KG1 (cell line): Measurements from ENCODE around the gene IFT80.

Experiments used
- DNase-seq: peaks from one replicate; lab custom pipeline; 2025; lab: John Stamatoyannopoulos, UW

The IFT80 gene

DNA sequence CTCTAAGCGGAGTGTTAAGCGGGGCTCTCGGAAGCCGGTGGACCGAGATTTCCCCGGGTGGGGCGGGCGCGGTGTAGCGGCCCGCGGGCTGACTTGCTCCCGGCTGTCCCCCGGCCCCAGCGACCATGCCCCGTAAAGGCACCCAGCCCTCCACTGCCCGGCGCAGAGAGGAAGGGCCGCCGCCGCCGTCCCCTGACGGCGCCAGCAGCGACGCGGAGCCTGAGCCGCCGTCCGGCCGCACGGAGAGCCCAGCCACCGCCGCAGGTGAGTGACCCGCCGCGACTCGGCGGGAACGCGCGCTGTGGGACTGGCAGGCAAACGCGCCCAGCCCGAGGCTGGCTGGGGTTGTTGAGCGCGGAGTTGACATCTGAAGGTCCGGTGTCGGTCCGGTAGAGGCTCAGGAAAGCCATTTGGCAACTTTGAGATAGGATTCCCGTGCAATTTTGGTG, 1.7 kb upstream of the IFT80 start:
- no peak for DNase-seq

DNA sequence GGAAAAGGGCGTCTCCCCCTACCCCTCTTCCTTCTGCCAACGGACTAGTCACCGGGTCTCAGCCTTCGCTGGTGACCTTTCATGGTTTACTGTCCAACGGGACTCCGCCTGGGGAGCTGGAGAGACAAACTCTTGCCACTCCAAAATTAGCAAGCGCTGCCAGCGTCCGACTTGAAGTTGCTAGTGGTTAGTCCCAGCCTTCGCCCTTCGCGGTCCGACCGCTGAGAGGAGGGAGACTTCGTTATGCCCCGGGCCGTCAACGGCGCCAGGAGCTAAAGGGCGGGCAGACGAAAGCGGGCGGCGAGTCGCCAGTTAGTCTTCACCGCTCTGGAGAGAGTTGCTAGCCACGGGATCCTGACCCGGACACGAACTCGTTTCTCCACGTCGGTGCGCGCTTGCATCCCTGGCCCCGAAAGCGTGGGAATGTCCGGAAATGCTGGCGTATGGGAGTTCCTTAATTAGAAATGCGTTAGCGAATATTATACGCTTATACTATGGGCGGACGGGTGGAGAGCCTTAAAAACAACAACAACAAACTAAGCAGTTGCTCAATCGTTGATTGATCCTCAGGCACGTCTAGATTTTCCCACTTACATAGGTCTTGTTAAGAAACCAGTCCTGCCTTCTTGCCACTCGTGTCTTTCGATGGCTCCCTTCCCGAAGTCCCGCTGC, 1.1 kb upstream of the IFT80 start:
- no peak for DNase-seq

DNA sequence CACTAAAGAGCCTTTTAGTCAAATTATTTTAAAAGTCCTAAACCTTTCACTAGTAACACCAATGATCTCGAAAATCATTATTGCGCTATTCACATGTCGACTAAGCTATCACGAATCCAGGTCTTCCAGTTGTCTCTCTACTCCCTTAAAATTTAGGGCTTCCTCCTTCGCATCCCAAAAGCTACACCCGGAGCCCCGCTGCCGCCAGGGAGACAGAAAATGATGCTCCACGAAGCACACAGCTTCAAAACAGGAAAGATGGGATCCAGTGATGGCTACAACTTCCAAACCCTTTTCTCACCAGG, 253 bp downstream of the IFT80 start:
- no peak for DNase-seq

DNA sequence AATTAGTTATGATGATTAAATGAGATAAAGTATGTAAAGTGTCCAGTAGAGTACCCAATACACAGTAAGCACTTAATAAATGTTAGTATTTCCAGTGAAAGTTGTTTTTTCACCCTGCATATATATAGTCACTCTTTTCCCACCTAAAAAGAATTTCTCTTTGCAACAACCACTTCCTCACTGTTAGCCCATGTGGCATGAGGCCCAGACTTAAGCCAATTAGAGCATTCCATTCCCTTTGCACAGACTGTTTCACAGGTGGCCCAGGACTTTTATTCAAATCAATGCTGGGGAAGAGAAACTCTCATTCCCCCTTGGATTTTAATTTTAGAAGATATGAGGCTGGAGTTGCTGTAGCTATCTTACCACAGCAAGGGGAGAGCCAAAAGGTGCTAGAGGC, 3.7 kb downstream of the IFT80 start:
- DNase-seq = no peak

DNA sequence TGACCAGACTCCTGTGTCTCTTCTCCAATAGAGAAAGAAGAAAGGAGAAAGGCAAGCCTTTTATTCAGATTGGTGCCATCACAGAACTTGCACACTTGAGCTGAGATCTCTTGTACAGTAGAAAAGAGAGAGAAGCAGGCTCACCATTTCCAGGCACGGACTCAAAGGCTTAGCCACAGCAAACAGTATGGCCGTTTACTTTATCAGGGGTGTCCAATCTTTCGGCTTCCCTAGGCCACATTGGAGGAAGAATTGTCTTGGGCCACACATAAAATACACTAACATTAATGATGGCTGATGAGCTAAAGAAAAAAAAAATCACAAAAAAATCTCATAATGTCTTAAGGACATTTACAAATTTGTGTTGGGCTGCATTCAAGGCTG, 5.0 kb downstream of the IFT80 start:
- DNase-seq = no peak

DNA sequence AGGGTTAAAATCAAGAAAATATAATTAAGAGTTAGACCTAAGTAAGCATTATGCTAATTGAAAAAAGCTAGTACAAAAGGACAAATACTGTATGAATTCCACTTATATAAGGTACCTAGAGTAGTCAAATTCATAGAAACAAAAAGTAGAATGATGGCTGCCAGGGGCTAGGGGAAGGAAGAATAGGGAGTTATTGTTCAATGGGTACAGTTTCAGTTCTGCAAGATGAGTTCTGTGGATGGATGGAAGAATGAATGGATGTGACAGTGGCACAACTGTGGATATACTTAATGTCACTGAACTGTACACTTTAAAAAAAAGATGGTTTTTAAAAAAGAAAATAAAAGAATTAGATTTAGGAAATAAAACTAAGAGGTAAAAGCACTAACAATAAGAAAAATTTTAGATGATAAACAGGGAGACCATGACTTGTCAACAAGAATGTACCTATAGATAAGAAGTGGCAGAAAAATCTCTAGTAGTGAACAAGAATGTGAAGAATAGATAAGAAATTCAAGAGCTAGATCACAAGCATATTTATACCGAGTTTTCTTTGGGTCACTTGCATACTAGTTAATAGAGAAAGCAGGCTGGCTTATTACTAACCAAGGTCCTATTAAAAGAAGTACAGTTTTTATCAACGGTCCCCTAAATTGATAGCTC, 5.5 kb downstream of the IFT80 start:
- DNase-seq = no peak

DNA sequence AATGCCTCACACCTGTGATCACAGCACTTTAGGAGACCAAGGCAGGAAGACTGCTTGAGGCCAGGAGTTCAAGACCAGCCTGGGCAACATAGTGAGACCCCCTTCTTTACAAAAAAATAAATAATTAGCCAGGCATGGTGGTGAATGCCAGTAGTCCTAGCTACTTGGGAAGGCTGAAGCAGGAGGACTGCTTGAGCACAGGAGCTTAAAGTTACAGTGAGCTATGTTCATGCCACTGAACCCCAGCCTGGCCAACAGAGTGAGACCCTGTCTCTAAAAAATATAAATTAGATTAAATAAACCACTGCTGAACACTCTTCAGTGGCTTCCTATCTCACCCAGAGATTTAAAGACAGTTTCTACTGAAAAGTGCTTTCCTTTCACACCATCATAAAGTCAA, 6.2 kb downstream of the IFT80 start:
- DNase-seq = no peak

DNA sequence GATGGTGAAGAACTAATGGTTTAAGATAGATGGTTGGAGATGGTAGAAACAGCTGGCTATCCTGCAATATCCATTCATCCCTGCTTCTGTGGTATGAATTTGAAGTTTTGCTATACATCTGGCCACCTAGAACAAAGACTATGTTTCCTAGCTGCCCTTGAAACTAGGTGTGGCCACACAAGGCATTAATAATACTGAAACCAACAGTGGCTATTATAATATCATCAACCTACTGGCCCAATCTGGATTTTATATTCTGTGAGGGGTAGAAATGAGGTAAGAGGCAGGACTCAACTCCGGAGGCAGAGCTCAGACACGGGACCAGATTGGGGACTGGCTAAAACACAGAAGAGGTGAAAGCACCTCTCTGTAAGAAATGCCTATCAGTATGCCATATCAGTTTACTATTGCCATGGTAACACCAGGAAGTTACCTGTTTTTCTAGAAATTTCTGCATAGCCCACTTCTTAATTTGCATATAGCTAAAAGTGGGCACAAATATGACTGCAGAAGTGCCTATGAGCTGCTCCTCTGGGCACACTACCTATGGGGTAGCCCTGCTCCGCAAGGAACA, 8.4 kb downstream of the IFT80 start:
- no peak for DNase-seq

DNA sequence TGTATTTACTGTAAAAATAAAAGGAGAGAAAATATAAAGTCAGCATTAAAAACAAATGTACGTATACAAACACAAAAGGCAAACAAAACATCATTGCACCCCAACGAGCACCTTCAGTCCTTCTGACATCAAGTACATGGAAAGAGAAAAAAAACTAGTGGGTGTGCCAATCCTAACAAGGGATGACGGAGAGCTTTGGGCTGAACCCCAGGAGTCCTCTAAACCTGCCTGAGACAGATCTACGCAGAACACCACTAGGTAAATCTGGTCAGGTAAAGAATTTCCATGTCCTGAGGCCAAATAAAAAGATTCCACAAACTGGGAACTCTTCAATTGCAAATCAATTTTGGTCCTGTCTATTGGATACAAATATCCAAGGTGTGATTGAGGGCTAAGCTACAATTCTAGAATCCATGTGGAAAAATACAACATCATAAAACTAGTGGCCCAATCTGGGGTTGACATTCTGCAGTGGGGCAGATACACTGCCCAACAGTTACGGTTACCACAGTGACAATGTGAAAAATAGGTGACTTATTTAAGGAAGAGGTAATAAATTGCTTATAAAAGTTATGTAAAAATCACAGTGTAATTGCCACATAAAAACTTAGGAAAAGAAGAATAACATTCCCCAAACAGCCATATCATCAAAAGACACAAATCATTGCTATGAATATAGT, 14.2 kb downstream of the IFT80 start:
- DNase-seq = no peak

DNA sequence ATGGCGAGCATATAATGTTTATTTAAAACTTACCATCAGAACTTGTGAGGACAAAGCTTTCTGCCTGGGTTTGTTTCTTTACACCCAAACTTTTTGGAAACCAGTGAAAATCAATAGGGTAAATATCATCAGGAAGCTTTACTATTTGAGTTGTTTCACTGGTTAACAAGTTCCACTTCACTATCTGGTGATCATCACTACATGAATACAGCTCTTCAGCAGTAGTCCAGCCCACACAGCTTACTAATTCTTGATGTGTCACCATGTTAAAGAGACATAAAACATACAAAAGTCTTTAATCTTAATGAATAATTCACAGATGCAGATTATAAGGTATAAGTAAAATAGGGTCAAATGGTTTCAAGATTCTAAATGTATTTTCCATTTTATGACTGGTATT, 17.6 kb downstream of the IFT80 start:
- no peak for DNase-seq

DNA sequence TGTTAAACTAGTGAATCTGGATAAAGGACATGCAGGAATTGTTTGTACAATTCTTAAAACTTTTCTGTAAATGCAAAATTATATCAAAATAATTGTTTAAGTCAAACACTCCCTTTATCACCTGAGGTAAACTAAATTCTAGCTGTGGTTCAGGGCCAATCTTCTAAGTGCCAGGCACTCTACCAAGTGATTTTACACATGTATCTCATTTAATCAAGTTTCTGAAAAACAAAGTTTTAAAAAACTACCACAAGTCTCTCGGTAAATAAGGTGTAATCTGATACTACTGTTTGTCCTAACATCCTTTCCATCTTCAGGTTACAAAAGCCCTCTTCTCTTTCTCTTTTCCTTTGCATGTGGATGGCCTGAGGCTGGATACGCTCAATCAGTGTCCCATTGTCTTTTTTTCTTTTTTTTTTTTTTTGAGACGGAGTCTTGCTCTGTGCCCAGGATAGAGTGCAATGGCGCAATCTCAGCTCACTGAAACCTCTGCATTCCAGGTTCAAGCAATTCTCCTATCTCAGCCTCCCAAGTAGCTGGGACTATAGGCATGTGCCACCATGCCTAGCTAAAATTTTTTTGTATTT, 19.3 kb downstream of the IFT80 start:
- DNase-seq = no peak

DNA sequence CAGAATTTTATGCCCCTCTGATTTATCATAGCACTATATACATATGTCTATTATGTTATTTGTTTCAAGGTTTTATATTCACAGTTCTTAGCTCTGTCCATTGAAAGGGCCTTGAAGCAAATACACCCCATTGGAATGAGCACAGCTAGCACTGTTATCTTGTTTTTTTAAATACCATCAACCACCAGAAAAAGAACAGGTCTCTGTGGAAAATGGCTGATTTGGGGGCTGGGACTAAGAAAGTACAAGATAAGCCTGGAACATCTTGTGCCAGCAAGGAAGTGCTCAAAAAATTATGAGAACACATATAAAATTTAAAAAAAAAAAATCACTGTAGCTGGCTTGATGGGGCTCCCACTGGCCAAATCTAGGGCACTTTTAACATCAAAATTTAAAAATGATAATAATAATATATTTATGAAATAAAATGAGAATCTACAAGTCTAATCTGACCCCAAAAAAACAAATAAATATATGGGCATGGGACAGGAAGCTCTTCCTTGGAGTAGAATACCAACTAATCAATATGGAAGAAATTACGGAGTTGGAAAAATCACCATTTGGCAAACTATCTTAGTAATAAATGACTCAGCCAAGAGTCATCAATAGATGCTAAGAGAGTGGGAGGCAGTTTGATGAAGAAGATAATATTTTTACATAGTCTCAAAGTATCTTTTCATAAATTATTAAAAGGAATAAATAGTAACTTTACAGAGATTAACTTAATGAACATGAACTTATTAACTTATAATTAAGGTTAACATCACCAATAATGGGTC, 20.5 kb downstream of the IFT80 start:
- DNase-seq = no peak

DNA sequence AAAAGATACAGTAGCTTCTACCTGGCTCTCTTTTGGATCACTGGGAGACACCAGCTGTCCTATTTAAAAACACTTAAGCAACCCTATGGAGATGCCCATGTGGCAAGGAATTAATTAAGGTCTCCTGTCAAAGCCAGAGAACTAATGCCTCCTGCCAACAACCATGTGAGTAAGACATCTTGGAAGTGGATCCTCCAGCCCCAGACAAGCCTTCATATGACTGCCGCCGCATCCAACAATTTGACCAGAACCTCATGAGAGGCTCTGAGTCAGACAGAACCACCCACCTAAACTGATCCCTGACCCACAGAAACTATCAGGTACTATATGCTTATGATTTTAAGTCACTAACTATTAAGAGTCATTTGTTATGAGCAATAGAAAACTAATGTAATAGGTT, 22.3 kb downstream of the IFT80 start:
- no peak for DNase-seq

DNA sequence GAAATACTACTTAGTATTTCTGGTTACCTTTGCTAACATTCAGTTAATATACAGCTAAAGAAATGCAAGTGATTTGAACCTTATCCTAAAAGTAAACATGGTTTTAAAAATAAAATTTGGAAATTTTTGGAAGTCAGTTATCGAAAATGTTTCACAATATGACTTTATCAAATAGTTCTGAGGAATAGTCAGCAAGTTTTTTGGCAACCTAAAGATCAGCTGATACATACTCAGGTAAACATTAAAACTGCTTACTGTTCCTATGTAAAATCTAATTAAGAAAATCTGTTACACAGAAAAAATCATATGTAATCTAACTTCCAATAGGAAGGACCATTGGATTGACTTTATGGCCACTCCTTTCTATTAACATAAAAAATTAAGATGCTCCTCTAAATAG, 24.1 kb downstream of the IFT80 start:
- DNase-seq = no peak

DNA sequence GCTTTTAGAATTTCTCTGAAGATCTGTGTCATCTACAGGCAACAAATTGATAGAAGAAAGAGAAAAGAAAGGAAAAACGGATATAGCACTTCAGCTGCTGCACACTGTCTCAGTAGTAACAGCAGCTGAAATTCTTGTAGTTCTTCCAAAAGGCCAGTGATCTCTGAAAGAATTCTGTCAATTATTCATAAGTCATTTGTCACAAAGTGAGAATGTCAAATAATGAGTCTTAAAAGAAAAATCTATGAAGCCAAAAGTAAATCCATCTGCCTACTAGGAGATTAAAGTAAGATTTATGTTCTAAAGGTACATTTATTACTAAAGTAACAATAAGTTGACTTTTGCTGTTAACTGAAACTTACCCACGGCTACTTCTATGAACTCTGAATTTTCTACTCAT, 24.6 kb downstream of the IFT80 start:
- no peak for DNase-seq

DNA sequence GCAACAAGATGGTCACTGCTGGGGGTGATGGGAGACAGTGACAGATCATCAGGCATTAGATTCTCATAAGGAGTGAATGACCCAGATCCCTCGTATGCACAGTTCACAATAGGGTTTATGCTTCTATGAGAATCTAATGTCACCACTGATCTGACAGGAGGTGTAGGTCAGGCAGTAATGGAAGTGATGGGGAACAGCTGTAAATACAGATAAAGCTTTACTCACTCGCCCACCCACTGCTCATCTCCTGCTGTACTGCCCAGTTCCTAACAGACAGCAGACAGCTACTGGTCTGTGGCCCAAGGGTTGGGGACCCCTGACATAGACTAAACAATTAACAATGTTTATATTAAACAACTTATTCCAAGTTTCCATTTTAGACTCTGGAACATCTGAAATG, 25.4 kb downstream of the IFT80 start:
- DNase-seq = no peak

DNA sequence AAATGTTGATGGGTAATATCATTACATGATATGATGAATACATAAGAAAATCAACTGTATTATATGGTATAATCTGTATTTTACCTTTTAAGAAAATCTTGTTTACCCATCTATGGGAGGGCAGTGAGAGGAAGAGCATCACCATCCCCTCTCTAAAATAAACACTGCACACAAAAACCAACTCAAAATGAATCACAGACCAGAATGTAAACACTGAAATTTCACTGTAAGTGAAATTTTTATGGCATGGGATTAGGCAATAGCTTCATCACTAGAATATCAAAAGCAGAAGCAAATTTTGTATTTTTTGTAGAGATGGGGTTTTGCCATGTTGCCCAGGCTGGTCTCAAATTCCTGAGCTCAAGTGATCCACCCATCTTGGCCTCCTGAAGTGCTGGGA, 26.2 kb downstream of the IFT80 start:
- no peak for DNase-seq

DNA sequence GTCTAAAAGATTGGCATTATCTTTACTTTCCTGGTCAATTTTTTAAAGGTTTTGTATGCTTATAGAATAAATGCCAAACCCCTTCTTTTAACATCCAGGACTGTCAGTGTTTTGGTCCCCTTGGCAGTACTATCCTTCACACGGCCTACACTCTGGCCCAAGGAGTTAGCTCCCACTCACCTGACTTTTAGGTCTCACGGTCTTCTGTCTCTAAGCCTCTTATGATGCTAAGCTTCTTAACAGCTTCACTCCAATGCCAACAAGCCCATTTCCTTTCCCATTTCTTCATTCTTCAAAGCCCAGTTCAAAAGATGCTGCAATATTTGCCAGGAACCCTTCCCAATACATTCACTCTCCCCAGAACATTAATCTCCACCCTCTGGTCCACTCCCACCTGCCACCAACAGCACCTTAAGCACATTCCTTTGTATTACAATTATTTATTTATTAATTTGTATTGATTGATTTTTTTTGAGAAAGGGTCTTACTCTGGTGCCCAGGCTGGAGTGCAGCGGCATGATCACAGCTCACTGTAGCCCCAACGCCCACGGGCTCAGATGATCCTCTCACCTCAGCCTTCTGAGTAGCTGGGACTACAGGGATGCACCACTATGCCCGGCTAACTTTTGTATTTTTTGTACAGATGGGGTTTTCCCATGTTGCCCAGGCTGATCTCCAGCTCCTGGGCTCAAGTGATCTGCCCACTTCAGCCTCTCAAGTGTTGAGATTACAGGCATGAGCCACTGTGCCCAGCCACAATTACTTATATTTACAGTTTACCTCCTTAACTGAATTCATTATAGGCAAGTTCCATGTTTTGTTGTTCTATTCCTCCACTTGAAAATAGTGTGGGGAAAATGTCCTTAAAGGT, 27.8 kb downstream of the IFT80 start:
- DNase-seq = no peak

DNA sequence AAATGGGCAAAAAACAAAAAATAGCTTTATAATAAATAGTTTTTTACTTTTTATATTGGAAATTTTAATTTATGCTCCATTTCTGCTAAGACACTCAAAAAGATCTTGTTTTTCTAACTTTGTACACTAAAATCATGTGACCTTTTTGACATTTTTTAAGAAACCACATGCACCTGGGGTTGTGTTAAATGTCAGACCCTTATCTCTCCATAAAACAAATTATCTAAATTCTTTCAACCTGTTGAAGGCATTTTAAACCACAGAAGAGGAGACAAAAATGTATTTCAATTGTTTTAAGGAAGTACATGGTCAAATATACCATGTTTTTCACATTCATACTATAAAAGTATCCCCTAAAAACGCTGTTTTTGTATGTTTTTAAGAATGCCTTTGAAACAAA, 29.2 kb downstream of the IFT80 start:
- no peak for DNase-seq

DNA sequence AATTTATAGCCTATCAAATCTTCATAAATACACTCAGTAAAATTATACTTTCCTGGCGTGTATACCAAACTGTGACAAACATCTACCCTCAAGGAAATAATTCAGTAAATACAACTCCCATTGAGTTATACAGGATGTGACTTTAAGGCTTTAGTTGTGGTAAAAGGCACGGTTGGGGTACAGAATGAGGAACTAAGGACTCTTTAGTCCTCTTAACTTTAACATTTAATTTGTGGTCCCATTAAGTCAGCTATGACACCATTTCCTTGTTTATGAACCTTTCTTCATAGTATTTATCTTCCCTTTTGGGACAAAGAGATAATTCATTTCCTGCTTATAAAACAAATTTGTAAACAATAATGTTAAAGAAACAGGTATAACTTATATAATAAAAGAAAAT, 30.2 kb downstream of the IFT80 start:
- peak; percentile 29 for DNase-seq

DNA sequence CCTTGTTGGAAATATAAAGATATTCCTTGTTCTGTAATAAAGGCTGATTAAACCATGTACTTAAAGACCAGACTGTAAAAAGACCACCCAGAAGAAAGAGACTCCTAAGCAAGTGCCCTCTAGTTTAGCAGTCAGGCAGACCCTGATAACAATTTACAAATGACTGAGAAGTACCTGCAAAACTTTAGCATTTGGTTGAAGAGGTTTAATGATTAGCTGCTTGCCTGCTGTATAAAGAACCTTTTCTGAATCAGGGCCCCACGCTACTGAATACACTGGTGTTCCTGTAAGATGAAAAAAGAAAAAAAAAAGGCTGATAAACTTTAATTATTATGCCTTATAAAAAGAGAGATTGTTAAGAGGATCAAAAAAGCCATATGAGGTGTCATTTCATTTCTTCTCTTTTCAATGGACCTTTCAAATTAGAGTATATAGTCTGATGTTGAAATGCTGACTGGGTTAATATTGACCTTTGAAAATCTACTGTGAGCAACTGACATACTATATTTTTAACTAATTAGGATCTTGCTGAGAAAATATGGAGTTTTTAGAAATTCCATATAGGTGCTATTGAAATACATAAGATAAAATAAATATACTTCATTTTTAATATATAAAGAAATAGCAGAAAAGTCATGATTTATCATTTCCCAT, 33.0 kb downstream of the IFT80 start:
- no peak for DNase-seq
